Stimulated activated CD4-positive, alpha-beta T cell treated with anti-CD3 and anti-CD28 coated beads, Interleukin-12 subunit alpha, Interleukin-12 subunit beta, amount 100 ng/mL, for 48 hours (primary cell): ENCODE data around the gene TAF8.

Source experiments
- DNase-seq, 3 donors: peaks; one replicate each; pipeline ENCODE4 v3.0.0-alpha.2; 2020; ENCODE audit warnings: low read depth in 2 of 3, low spot score in 1 of 3

The TAF8 gene

GRCh38 chr6:42095094-42095493, 44.8 kb downstream of the TAF8 start:
- no peak for DNase-seq

DNA sequence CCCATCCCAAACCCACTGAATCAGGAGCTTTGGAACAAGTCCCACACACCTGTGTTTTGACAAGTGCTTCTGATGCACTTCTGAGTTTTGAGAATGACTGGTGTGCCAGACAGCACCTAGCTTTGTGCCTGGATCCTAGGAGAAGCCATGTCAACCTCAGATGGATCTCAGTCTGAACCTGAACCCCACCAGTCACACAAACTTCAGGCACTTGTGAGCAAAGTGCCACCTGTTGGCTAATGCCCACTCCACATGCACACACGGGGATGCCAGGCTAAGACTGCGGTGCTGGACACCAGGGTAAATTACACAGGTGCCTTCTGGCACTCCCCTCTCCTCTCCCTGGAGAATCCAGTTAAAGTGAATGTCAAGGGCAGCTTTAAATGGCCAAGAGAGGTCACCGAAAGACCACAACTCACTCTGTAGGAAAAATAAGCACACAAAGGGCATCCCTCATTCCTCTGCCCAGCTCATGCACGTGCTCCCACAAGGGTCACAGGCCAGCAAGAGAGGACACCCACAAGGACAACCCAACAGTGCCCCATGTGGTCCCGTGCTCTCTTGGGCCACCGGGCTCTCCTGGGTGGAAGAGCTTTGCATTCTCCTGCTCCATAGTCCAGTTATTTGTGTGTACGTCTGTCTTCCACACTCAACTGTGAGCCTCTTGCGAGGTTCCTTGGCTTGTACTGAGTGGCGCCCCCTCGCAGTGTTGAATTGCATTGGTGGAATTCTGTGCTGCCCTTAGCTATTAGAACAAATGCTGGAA, 45.6 kb downstream of the TAF8 start:
- no peak for DNase-seq

- peak; percentile 25 to 49 (median 28) for DNase-seq
Measured at GRCh38 chr6:42099340-42100028, 49.2 kb downstream of the TAF8 start.

DNA sequence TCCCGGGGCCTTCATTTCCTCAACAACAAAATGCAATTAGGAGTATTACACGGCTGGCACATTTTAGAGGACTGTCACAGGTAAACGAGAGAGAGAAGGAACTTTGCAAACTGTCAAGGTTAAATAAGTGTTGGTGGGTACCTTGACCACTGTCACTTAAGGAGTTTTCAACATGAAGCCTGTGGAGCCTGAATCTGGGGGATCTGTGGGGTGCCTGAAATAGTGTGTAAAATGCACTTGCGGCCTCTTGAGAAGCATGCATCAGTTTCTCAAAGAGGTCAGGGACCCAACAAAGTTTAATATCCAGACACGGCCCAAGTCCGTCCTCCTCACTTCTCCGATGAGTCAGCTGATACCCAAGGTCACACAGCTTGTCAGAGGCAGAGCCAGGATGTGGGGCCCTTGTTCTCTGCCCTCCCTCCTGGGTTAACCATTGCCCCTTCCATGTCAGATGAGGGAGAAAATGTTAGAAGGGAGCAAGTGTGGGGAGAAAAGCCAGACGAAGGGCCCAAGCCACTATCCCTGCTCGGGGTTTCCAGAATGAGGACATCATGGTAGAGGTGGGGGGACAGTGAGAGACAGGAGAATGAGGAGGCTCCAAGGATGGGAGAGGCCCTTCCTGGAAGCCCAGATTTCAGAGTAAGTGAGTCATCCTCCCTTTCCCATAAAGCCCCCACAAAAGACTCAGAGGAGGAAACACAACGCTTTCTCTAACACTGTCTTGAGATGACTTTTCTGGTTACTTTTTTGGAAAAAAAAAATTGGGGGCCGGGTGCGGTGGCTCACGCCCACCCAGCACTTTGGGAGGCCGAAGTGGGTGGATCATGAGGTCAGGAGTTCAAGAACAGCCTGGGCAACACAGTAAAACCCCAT, 49.9 kb downstream of the TAF8 start:
- DNase-seq, result peak; percentile 19 to 33 (median 29)

GRCh38 chr6:42101186-42101657, 50.9 kb downstream of the TAF8 start:
- no peak for DNase-seq

GRCh38 chr6:42103216-42103615, 52.9 kb downstream of the TAF8 start:
- no peak for DNase-seq

GRCh38 chr6:42103753-42104094, 53.4 kb downstream of the TAF8 start:
- no peak for DNase-seq

DNA sequence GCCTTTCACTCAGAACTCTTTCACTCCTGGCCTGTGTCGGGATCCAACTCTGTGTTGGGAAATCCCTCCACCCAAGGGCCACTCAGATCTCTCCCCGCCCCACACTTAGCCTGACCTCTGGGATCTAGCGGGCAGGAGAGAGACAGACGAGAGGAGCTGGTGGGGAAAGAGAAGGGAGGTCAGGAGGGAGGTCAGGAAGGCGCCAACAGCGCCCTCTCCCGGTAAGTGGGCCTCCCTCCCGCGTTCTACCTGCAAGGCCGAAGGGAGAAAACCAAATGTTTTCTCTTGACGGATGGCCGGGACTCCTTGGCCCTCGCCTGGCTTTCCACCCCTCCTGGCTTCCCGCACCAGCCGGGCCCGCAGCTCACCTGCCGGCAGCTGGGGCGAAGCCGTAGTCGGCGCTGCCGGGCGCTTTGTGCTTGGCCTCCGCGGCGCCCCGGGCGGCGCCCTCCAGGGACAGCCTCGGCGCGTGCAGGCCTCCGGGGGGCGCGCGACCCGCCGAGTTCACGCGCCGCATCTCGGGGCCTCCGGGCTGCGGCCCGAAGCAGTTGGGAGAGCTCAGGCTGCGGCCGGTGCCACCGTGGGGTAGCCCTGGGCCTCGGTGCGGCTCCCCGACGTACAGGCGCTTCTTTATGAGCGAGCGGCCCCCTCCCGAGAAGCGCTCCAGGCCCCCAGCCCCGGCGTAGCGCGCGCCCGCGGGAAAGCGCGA, 53.9 kb downstream of the TAF8 start:
- DNase-seq, result peak; percentile 56 to 74 (median 64)

GRCh38 chr6:42104804-42105125, 54.4 kb downstream of the TAF8 start:
- no peak for DNase-seq

GRCh38 chr6:42105156-42105648, 54.9 kb downstream of the TAF8 start:
- no peak for DNase-seq

DNA sequence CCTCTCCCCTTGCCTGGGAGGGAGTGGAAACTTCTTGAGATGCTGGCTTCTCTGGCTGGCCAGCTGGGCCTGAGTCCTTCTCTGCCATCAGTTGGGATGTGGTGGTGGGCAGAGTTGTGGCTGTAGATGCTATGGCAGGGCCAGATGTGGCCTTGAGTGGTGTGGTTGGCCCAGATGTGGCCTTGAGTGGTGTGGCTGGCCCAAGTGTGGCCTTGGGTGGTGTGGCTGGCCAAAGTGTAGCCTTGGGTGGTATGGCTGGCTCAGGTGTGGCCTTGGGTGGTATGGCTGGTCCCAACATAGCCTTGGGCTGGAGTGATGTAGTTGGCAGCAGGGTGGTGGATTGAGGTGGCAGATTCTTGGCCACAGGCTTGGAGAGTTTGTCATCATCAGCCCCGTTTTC, 55.4 kb downstream of the TAF8 start:
- DNase-seq, result no peak

DNA sequence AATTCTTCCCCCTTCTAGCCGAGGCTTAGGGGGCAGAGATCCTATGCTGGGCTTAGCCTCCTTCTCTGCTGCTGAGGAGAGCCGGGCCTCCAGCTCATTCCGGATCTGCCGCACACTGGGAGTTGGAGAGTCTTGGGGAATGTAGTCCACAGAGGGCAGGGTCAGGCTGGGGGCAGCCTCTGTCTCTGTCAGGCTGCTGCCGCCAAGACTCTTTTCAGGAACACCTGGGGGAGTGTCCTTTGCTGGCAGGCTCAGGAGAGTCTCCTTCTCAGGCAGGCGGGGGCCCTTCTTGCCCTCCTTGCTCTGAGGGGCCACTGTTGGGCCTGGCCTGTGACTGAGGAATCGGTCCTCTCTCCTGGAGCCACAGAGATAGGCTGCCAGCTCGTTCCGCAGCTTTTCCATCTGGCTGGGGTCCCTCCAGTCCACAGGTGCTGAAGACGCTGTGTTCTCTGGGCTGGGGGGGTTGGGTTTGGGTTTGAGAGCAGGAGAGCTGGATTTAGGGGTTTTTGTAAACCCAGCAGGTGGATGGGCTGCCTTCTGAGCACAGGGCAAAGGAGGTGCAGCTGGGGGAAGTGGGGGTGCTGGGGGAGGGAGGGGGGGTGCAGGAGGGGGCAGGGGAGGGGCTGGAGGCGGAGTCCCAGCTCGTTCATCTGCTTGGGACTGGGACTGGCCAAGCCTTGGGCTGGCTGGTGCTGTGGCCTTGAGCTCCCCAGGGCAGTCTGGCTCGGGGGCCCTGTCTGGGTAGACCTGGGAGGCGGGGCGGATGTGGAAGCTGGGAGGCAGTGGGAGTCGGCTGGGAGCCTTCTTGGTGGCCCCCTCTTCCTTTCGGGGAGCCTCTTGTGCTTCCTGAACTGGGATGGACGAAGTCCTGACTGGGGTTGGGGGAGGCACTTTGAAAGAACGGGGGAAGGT, 56.0 kb downstream of the TAF8 start:
- no peak for DNase-seq

DNA sequence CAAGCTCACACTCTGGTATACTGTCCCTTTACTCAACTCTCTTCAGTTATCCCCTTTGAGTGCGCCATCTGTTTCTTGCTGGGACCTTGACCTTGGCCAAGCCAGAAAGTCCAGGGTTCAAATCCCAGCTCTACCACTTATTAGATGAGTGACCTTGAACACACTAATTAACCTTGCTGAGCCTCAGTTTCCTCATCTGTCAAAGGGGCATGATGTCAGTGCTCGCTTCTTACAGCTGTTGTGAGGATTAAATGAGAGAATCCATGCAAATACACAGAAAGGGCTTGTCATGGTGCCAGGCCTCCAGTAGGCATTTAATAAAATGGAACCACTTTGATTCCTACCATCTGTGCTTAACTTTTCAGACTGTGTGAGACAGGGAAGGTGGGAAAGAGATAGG, 57.7 kb downstream of the TAF8 start:
- no peak for DNase-seq

GRCh38 chr6:42110683-42111082, 60.4 kb downstream of the TAF8 start:
- DNase-seq, result no peak

GRCh38 chr6:42112351-42112750, 62.0 kb downstream of the TAF8 start:
- DNase-seq, result no peak

DNA sequence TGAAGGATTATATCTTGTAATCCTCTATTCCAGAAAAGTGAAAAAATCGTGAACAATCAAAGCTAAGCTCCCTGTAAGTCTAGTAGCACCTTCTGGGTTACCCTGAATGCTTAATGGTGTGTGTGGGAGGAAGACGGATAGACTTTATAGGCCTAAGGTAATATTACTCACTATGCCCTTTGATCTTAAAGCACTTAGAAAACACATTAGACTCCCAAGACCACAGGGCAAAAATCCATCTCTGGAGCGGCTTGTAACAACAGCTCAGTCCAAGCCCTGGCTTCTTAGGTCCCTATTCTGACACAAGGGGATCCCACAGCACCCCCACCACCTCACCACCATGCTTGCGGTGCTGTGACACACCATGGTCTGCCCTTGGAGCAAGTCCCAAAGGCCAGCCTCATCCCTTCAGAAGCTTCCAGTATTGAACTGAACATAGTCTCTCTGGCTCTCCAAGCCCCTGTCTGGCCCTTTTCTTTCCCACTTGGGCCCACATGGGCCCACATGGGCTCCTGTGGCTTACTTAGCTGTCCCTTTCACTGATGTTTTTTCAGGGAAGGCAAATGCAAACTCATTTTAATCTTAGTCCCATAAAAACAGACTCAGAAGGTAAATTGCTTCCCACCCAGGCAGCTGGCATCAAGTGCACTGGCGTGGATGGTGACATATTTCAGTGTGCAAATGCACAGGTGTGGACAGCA, 63.8 kb downstream of the TAF8 start:
- DNase-seq, result no peak

- no peak for DNase-seq
Measured at GRCh38 chr6:42117843-42118161, 67.5 kb downstream of the TAF8 start.

GRCh38 chr6:42118162-42119001, 68.1 kb downstream of the TAF8 start:
- DNase-seq, result no peak
